Measurements from ENCODE around the gene SLC29A1. TPM values are rescaled to one million over a fixed set of nuclear protein-coding genes. Genes with fewer than 3 reads are reported as not detected.

SLC29A1 gene
- total and polyA plus RNA-seq, 9 of the 15 experiments (the other 6 are each of a cell fraction or from before 2014, with no cell fraction given): 18.9 to 170 (median 57.7) TPM

GRCh38 chr6:44265722-44266233 is 42.4 kb downstream of the SLC29A1 start (continued):
- TF ChIP-seq HNRNPH1 (optimal IDR thresholded peaks at IDR 0.05; ENCODE audit: low read depth, low read length) (no peak), ETS2 (tag; IDR thresholded peaks at IDR 0.05; ENCODE audit: borderline replicate concordance, poor library complexity, severe bottlenecking) (no peak), GABPB2 (CRISPR knock-in tag; conservative IDR thresholded peaks at IDR 0.05) (no peak), FOSL1 (tag; conservative IDR thresholded peaks at IDR 0.05) (peak; percentile 69), ZBTB34 (CRISPR knock-in tag; IDR thresholded peaks at IDR 0.05) (no peak), LARP7 (IDR thresholded peaks at IDR 0.05) (peak; percentile 93), HINFP (tag; conservative IDR thresholded peaks at IDR 0.05; ENCODE audit: low read depth) (0 out of 2 replicates have a peak, but pooled peaks have one; percentile 39), ZNF655 (CRISPR knock-in tag; IDR thresholded peaks at IDR 0.05) (no peak), ZBTB40 (IDR thresholded peaks at IDR 0.05) (peak; percentile 66; the same call in 1 of the 2 replicates), ZBTB40 (CRISPR knock-in tag; IDR thresholded peaks at IDR 0.05) (no peak), CREB5 (CRISPR knock-in tag; IDR thresholded peaks at IDR 0.05) (no peak), FIP1L1 (IDR thresholded peaks at IDR 0.05; ENCODE audit: low read depth, low read length, poor library complexity, severe bottlenecking) (no peak), BMI1 (IDR thresholded peaks at IDR 0.05; ENCODE audit: low read length) (no peak)
